HL-60/S4 treated with phorbol 12-myristate 13-acetate at 8.2 ng/mL for 4 days and 3 days (cell line): ENCODE data around the gene WFIKKN1.
"Not testable (repeated sequence)": the region's sequence is repeated elsewhere in the genome, so short reads cannot be mapped to it uniquely, and the experiment has no call there.

ENCODE experiments used
- in situ Hi-C: fragments of 300-500 bp; cut with MboI; formaldehyde crosslinking; loops from 2 replicates; pipeline ENCODE4 v1.15.0; 2022; ENCODE audit warnings: low sequenced_read_pairs

The WFIKKN1 gene

DNA sequence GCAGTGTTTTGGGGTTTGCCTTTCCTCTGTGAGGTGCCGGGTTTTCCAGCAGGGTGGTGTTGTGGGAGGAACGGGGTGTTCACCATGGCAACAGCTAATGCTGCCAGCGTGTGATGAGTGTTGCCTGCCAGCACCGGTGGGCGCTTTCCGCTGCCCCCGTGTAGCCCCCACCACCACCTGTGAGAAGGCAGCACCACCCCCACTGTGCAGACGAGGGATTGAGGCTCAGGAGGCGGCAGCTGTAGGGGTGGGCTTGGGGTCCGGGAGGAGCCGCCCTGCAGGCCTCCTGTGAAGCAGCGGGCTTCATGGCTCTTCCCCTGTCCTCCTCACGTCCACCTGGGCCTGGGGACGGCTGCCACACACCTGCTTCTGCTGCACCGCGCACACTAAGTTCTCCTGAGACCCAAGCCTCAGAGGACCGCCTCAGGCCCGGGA is 35.7 kb upstream of the WFIKKN1 start:
- in situ Hi-C loops, result no loop called here

DNA sequence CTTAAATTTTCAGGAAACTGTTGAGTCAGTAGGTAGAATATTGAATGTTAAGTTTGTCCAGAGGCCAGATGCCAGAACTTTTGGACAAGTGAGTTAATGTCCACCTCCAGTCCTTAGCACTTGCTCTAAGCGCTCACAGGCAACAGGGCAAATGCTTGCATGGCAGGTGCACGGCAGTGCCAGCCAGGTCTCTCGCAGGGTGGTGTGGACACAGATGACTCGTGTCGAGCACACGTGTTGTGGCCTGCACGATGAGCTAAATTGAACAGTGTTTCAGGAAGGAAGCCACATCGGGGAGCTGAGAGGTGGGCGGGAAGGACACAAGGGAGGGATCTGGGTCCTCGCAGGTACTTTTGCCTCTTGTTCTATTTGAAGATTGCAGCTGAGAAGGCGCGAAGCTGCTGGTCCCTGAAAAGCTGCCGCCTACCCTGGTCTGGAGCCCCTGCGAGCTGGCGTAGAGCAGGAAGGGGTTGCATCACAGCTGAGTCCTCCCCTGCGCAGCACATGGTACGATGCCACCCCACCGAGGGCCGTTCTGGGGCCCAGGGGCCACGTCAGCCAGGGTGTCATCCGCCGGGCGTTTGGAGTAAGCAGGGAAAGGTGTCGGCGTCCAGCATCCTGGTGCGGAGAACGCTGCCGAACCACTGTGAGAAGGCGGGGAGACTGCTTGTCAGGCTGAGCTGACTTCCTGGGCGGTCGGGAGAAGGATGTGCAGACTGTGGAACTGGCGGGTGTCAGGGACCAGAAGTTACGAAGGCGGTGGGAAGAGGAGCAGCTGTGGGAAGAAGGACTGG is 34.6 kb upstream of the WFIKKN1 start:
- in situ Hi-C loops, result no loop called here

DNA sequence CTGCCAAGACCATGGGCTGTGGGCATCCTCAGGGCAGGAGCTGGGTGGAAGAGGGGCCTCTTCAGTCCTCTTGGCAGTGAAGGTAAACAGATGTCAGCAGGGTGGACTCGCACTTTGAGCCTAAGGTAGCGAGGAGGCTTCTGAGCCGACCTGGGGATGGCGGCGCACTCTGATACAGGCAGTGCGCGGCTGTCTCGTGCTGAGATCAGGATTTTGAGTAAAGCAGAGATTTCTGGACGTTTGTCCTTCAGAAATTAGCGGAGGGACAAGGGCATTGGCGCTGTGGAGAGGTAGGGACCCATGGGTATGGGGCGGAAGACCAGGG is 34.1 kb upstream of the WFIKKN1 start:
- in situ Hi-C loops, result no loop called here

DNA sequence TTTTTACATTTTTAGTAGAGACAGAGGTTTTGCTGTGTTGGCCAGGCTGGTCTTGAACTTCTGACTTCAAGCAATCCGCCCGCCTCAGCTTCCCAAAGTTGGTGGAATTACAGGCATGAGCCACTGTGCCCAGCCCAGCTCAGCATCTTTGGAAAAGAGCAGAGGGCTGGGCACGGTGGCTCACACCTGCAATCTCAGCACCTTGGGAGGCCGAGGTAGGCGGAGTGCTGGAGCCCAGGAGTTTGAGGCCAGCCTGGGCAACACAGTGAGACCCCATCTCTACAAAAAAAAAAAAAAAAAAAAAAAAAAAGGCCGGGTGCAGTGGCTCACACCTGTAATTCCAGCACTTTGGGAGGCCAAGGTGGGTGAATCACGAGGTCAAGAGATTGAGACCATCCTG is 33.1 kb upstream of the WFIKKN1 start:
- in situ Hi-C loops, result not testable (repeated sequence)

DNA sequence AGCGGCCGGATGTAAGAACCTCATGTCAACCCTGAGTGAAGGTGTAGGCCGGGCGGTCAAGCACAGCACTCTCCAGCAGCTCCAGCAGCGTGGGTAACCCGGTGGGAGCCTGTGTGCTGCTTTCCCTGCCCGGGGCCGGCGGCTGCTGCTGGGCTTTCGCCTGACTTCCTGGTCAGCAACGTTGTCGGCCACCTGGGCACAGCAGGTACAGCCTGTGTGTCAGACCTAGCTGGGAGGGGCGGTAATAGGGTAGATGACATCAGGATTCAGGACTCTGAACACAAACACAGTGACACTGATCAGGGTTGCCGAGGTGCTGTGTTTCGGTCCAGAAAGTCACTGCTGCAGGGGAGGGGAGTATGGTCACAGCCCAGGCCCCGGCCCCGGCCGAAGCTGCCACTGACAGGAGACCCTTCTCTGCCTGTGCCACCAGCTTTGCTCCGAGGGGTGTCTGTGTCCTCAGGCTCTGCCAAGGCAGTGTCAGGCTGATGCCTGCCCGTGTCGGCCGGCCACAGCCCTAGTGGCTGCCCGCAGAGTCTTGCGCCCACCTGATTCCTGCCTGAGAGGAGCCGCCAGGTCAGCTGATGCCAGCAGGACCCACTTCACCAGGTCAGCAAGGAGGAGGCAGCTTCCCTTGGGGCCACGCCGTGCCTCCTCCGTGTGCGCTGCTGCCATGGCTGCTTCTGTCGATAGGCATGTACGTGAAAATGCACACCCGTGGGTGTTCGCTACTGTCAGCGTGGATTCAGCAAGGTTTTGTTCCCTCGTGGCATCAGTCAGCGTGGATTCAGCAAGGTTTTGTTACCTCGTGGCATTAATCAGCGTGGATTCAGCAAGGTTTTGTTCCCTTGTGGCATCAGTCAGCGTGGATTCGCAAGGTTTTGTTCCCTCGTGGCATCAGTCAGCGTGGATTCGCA is 31.7 kb upstream of the WFIKKN1 start:
- in situ Hi-C loops, result no loop called here

DNA sequence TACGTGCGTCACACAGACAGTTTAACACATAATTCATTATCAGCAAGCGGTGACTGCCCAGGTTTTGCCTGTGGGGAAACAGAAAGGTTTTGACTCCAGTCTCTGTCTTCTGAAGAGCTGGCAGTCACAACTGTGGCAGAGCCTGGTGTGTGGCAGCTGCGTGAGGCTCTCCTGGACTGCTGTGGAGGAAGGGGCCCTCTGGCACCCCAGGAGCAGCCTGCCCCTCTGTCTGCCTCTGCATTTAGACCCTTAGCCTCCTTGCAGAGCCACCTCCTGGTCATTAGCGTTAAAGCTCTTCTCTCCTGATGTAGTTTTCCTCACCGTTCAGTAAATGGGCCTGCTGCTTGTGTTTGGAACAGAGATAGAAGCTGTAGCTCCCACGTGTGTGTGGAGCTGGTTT is 30.0 kb upstream of the WFIKKN1 start:
- in situ Hi-C loops, result no loop called here

DNA sequence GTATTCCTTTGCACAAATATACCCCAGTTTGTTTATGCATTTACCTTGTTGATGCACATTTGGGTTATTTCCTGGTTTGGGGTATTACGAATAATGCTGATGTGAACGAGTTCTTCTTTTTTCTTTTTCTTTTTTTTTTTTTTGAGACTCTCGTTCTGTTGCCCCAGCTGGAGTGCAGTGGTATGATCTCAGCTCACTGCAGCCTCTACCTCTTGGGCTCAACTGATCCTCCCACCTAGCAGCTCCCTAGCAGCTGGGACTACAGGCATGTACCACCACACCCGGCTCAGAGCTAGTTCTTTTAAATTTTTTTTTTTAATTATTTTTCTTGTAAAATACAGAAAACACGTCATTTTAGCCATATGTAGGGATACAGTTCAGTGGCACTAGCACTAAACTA is 26.9 kb upstream of the WFIKKN1 start:
- in situ Hi-C loops, result no loop called here

DNA sequence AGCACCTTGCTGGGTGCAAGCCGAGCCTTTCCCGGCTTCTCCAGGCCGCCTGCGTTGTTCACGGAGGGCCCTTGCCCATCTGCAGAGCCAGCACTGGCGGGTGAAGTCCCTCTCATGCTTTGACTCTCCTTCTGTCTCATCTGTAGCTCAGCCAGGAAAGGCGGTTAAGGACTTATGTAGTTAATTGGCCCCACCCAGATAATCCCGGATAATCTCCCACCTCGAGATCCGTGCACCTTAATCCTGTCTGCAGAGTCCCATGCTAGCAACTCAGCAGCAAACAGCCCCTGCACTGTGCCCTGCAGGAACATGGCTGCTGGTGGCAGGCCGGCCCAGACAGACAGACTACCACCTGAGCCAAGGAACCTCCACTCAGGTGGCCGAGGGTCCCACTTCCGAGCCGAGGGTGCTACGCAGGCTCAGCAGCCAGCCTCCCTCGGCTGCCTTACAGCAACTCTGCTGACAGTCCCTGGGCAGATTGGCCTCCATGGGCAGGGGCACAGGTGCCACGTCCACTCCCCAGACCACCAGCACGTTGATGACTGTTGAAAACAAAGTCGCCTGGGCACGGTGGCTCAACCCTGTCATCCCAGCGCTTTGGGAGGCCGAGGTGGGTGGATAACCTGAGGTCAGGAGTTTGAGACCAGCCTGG is 24.0 kb upstream of the WFIKKN1 start:
- in situ Hi-C loops, result no loop called here

DNA sequence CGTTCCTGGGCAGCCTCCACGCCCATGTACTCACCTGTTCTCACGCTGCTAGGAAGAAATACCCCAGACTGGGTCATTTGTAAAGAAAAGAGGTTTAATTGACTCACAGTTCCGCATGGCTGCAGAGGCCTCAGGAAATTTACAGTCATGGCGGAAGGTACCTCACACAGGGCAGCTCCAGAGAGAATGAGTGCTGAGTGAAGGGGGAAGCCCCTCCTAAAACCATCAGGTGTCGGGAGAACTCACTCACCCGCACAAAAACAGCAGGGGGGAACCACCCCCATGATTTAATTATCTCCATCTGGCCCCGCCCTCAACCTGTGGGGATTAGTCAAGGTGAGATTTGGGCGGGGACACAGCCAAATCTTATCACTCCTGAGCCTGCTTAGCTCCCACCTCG is 22.8 kb upstream of the WFIKKN1 start:
- in situ Hi-C loops, result no loop called here

DNA sequence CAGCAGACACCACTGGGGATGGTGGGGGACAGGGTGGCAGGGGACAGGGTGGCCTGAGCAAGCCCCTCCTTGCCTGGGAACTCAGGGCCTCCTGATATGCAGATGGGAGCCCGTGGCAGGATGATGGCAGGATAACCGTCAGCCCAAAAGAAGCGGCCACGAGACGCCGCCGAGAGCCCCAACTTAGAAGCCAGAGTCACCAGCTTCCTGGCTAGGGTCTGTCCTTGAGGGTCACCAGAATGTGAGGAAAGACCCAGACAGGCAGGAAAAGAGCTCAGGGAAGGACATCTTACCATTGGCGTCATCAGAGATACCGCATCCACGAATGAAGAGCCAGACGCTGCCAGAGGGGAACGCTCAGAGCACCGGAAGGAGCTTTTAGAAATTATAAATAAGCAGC is 21.5 kb upstream of the WFIKKN1 start:
- in situ Hi-C loops, result no loop called here

DNA sequence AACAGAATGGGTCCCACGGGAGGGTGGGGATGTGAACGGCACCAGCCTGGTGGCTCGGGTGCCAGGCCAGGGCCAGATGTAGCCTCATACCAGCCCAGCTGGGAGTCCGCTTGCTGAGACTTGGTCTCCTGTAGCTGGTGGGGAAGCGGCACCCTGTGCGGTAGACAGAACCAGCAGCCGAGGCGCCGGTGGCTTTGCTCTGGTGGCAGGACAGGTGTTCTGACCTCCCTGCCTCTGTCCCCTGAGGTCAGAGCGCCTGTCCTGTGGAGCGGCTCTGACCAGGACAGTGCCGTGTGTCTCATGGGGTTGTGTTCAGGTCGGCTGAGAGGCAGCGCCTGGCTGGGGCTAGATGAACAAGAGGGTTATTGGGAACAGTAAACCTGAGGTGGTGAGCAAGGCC is 20.8 kb upstream of the WFIKKN1 start:
- in situ Hi-C loops, result no loop called here

DNA sequence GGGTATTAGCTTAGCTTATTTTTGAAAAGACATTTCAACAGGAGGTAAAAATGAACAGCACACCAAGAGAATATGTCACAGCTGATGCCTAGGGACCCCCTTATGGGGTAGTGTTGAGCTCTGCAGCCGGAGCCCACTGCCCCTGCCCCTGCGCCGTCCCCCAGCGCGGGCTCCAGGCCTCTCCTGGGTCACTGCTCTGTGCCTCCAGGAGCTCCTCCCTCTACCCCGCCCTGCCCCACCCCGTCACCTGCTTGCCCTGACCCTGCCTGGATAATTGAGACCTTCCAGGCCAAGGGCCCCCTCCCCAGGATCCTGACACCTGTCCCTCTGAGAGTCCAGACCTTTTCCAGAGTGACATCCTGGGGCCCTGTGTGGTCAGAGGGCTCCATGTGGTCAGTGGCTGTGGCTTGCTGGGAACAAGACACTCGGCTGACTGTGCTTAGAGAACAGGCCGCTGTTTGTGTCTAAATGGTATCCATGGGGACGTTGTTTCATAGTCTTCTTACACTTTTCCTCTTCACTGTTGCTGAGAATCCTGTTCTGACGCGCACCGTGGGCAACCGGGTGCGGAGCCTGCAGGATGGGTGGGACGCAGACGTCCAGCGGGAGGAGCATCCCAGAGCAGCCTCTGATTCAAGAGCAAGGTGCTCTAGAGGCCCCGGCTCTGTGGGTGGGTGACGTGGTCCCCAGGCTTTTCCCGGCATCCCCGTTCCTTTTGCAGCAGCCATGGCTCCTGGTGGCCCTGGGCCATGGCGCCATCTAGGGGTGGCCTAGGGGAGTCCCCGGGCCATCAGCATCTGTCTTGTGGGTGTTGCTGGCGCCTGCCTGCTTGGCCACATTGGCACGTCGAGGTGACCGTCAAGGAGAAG is 20.0 kb upstream of the WFIKKN1 start:
- in situ Hi-C loops, result no loop called here

DNA sequence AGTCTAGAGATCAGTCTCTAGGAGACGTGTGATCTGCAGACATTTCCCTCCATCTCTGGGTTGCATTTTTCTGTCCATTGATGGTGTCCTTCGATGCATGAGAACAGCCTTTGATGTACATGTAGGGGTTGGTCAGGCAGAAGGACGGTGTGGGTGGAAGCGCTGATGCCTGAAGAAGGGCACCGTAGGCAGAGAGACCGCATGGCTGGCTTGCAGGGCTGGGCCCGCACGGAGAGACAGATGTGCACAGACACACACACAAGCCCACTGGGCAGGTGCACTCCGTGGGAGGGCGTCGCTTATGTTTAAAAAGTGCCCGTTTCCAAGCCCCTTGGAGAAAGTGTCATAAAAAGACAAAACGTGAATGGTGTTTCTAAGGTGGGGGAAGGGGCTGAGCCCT is 15.7 kb upstream of the WFIKKN1 start:
- in situ Hi-C loops, result no loop called here

DNA sequence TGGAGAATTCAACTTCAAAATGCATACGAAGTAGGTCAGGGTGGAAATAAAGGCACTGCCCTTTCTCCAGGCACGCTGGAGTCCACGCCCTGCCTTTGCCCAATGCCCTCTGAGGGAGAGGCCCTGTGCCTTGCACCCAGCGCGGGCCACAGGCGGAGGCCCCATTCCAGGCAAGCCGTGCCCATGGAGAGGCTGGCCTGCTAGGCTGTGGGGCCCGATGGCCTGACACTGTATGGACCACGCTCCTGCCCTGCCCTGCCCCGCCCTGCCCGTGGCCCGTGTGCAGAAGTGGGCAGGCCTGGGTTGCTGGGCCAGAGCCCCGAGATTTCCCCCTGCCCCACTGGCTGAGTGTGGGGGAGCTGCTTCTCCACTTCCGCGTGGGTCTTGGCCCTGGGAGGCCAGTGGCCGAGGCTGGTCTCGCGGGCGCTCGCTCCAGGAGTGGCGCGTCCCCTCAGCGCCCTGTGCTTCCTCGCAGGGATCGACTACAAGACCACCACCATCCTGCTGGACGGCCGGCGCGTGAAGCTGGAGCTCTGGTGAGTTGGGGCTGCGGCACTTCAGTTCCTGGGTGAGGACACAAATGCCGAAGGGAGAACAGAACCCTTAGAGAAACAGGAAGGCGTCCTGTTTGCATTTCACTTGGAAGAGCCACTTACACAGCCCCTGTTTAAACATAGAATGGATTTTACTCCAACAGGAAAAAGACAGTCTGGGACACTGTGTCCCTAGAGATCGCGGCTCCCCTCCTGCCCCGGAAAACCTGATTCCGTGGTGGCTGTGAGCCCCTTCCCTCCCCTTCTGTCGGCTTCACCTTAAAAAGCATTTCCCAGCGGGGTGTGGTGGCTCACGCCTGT is 13.8 kb upstream of the WFIKKN1 start:
- in situ Hi-C loops, result no loop called here

DNA sequence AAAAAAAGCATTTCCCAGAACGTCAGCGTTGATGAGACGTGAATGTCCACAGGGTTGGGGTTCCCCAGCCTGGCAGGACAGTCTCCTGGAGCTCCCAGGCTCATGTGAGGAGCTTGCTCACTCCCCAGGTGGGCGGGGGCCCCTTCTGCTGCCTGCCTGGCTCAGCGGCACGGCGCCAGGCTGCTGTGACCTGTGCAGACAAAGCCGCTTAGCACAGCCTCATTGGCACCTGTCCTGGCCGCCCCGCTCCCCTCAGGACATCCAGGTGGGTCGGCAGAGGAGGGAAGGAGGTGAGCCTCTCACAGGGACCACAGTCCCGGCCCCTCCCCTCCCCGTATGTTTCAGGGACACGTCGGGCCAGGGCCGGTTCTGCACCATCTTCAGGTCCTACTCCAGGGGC is 12.9 kb upstream of the WFIKKN1 start:
- in situ Hi-C loops, result no loop called here

DNA sequence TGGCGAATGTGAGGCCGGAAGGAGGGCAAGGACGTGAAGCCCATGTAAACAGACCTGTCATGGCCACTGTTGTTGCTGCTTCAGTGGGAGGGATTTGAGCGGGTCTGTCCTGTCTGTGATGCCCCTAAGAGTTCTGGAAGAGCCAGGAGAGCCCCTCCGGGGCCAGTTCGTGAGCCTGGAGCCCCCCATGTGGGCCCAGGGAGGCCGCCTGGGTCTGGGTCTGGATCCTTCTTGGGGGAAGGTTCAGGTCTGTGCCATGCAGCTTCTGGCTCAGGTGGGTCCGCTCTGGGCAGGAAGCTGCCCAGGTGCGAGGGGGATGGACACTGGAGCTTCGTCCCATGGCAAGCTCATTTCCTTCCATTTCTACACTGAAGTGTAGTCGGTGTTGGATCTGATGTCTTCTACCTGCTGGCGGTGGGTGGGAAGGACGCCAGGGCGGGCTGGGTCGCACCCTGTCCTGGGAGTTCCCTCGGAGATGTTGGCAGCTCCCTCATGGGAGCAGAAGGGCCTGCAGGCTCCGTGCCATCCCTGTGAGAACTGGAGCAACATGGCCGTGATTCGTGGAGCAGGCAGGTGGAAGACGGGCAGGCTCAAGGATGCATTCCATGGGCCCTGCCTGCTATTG is 11.2 kb upstream of the WFIKKN1 start:
- in situ Hi-C loops, result no loop called here

DNA sequence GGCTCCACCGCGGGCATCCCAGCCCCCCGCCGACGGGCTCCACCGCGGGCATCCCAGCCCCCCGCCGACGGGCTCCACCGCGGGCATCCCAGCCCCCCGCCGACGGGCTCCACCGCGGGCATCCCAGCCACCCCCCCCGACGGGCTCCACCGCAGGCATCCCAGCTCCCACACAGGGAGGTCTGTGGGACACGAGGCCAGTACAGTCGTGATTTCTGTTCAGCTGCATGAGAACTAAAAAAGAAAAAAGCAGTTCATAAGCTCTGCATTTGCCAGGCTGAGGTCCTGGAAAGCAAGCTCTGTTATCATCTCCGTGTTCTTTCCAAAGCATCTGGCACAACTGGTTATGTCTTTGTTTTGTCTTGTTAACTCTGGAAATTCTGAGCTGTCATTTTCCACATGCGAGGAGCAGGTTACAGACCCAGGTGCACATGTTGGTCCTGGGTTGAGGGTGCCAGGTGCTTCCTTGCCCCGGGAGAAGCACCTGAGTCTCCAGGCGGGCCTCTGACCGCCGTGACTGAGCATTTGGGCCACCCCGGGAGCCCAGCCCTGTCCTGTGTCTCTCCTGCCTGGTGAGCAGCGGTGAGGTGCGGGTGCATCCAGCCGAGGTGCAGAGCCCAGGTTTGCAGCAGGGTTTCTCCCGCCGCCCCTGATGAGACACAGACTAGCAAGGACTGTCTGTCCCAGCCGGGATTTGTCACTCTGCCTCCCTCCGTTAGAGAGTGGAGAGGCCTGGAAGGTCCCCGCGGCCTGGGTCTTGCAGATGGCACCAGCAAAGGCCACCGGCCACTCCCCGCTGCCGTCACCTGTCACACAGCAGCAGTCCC is 9.9 kb upstream of the WFIKKN1 start:
- in situ Hi-C loops, result no loop called here

DNA sequence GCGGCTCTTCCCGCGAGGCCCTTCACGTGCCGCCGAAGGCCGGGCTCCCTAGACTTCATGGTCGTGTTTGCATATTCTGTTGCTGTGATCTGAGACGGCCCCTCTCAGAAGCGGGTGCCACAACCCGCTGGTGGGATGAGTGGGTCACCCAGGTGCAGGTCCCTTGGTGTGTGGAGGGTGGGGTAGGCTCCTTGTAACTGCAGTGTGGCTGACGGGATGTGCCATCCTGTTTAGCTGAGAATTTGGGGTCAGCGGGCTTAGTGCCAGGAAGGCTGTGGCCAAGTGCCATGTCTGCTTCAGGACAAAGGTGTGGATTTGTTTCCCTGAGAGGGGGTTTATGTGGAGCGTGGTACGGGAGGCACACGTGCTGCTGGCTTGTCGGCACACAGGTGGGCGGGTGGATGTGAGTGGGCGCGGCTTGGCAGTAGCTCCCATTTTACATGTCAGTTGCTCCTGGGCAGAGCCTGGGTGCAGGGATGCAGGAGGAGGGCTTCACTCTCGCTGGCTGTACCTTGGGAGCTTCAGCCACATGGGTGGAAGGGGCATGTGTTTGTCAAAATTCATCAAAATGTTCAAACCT is 9.2 kb upstream of the WFIKKN1 start:
- in situ Hi-C loops, result no loop called here
